GM18498 (cell line): ENCODE data around the gene EYS.
"Not testable (repeated sequence)": the region's sequence is repeated elsewhere in the genome, so short reads cannot be mapped to it uniquely, and the experiment has no call there.

Experiments used
- ATAC-seq: cut with Tn5 transposase; IDR thresholded peaks from one replicate; pipeline ENCODE4 v1.9.1; 2021; ENCODE audit warnings: mild to moderate bottlenecking, moderate library complexity; ENCODE audit not compliant: unreplicated experiment

EYS gene

GRCh38 chr6:63816401-63816981 is 1890.5 kb downstream of the EYS start:
- no peak for ATAC-seq

- ATAC-seq, result no peak
Observed at GRCh38 chr6:63814459-63814858, 1892.6 kb downstream of the EYS start.

GRCh38 chr6:63813566-63814120 is 1893.4 kb downstream of the EYS start:
- no peak for ATAC-seq

GRCh38 chr6:63808576-63808975 is 1898.5 kb downstream of the EYS start:
- no peak for ATAC-seq

- no peak for ATAC-seq
Observed at GRCh38 chr6:63807056-63807455, 1900.0 kb downstream of the EYS start.

- ATAC-seq, result no peak
Observed at GRCh38 chr6:63806573-63806913, 1900.5 kb downstream of the EYS start.

- no peak for ATAC-seq
Observed at GRCh38 chr6:63805808-63806572, 1901.0 kb downstream of the EYS start.

- no peak for ATAC-seq
Observed at GRCh38 chr6:63805345-63805744, 1901.7 kb downstream of the EYS start.

- ATAC-seq, result no peak
Observed at GRCh38 chr6:63804381-63804956, 1902.6 kb downstream of the EYS start.

GRCh38 chr6:63803371-63803770 is 1903.7 kb downstream of the EYS start:
- ATAC-seq, result no peak

GRCh38 chr6:63802606-63803206 is 1904.3 kb downstream of the EYS start:
- ATAC-seq, result no peak

- ATAC-seq, result not testable (repeated sequence)
Observed at GRCh38 chr6:63800386-63800785, 1906.6 kb downstream of the EYS start.

GRCh38 chr6:63799813-63800212 is 1907.2 kb downstream of the EYS start:
- ATAC-seq, result no peak

GRCh38 chr6:63799313-63799712 is 1907.7 kb downstream of the EYS start:
- ATAC-seq, result no peak

- ATAC-seq, result no peak
Observed at GRCh38 chr6:63798378-63798777, 1908.6 kb downstream of the EYS start.

- ATAC-seq, result no peak
Observed at GRCh38 chr6:63797721-63798120, 1909.3 kb downstream of the EYS start.

GRCh38 chr6:63795826-63796225 is 1911.2 kb downstream of the EYS start:
- ATAC-seq, result no peak

GRCh38 chr6:63795006-63795405 is 1912.0 kb downstream of the EYS start:
- no peak for ATAC-seq

GRCh38 chr6:63793465-63794137 is 1913.4 kb downstream of the EYS start:
- no peak for ATAC-seq

- ATAC-seq, result no peak
Observed at GRCh38 chr6:63792736-63793464, 1914.1 kb downstream of the EYS start.
